GM19468 (cell line): ENCODE measurements around the gene MCM9.

Experiments
- ATAC-seq: cut with Tn5 transposase; IDR thresholded peaks from one replicate; pipeline ENCODE4 v1.9.1; 2021; ENCODE audit warnings: mild to moderate bottlenecking, moderate library complexity, moderate number of reproducible peaks; ENCODE audit not compliant: unreplicated experiment; ENCODE audit errors: extremely low read depth

MCM9 gene

GRCh38 chr6:118895261-118895560 is 39.7 kb downstream of the MCM9 start:
- no peak for ATAC-seq

- peak; percentile 17 for ATAC-seq
Observed at GRCh38 chr6:118894425-118895260, 40.3 kb downstream of the MCM9 start.

GRCh38 chr6:118893807-118894424 is 41.0 kb downstream of the MCM9 start, which contains the start of gene ASF1A:
TSS of gene ASF1A (plus strand) at chr6:118894152. CDS start at chr6:118894414, 262 bp downstream.
- ATAC-seq = peak; percentile 26

- ATAC-seq = peak; percentile 0
Observed at GRCh38 chr6:118893064-118893806, 41.7 kb downstream of the MCM9 start.

GRCh38 chr6:118892355-118892991 is 42.5 kb downstream of the MCM9 start:
- ATAC-seq = no peak

GRCh38 chr6:118890997-118891790 is 43.8 kb downstream of the MCM9 start:
- ATAC-seq = peak; percentile 19

GRCh38 chr6:118889163-118889562 is 45.8 kb downstream of the MCM9 start:
- no peak for ATAC-seq

GRCh38 chr6:118886641-118887040 is 48.3 kb downstream of the MCM9 start:
- no peak for ATAC-seq

- no peak for ATAC-seq
Observed at GRCh38 chr6:118882314-118882905, 52.5 kb downstream of the MCM9 start.

- peak; percentile 65 for ATAC-seq
Observed at GRCh38 chr6:118881440-118882313, 53.3 kb downstream of the MCM9 start.

GRCh38 chr6:118877806-118878205 is 57.2 kb downstream of the MCM9 start:
- no peak for ATAC-seq

- no peak for ATAC-seq
Observed at GRCh38 chr6:118876814-118877213, 58.1 kb downstream of the MCM9 start.

GRCh38 chr6:118876198-118876597 is 58.8 kb downstream of the MCM9 start:
- no peak for ATAC-seq

- ATAC-seq = no peak
Observed at GRCh38 chr6:118875672-118876071, 59.3 kb downstream of the MCM9 start.

- no peak for ATAC-seq
Observed at GRCh38 chr6:118873239-118873638, 61.7 kb downstream of the MCM9 start.

- no peak for ATAC-seq
Observed at GRCh38 chr6:118872726-118873125, 62.2 kb downstream of the MCM9 start.

- ATAC-seq = no peak
Observed at GRCh38 chr6:118872318-118872717, 62.6 kb downstream of the MCM9 start.

- no peak for ATAC-seq
Observed at GRCh38 chr6:118871331-118871730, 63.6 kb downstream of the MCM9 start.
